Adrenal gland (tissue), 12 donors: Measurements from ENCODE around the gene GNAO1. TPM values are rescaled to one million over a fixed set of nuclear protein-coding genes. Genes with fewer than 3 reads are reported as not detected.

Source experiments
- DNase-seq, 7 donors: peaks; one replicate each; pipeline ENCODE4 v3.0.0-alpha.2; 2019 to 2020
- H3K27ac ChIP-seq, 5 donors: fragments of 200-600 bp; sonication (generic) in 4 of 5; 1 replicate in 3 of 5; 2 replicates in 2 of 5; pipeline versions ENCODE4 v1.5.1 to v1.8.0; 2016 to 2020; ENCODE audit warnings: mild to moderate bottlenecking in 1 of 5
- H3K27me3 ChIP-seq: fragments of 200-600 bp; 2 replicates; pipeline ENCODE4 v1.8.0; 2021
- H3K36me3 ChIP-seq, 2 donors: fragments of 200-600 bp; replicated peaks in 1 of 2; 1 replicate in 1 of 2; 2 replicates in 1 of 2; pipeline versions ENCODE4 v1.5.1 to v1.8.0; 2018 to 2022
- H3K4me1 ChIP-seq, 2 donors: fragments of 200-600 bp; replicated peaks in 1 of 2; 1 replicate in 1 of 2; 2 replicates in 1 of 2; pipeline versions ENCODE4 v1.5.1 to v1.8.0; 2018 to 2021
- H3K4me3 ChIP-seq, 4 donors: fragments of 200-600 bp; sonication (generic) in 3 of 4; one replicate each; pipeline ENCODE4 v1.5.1; 2016 to 2018
- H3K9me3 ChIP-seq, 3 donors: fragments of 200-600 bp; sonication (generic) in 1 of 3; replicated peaks in 1 of 3; 1 replicate in 2 of 3; 2 replicates in 1 of 3; pipeline versions ENCODE4 v1.5.1 to v1.8.0; 2016 to 2021
- CTCF ChIP-seq, 6 experiments: fragments of 450-650 bp in 4 of 6; fragments of 200-600 bp in 2 of 6; sonication (generic) in 1 of 6; IDR thresholded peaks; 1 replicate in 5 of 6; 2 replicates in 1 of 6; pipeline versions ENCODE4 v1.5.1 to v1.8.0; 2016 to 2021; ENCODE audit warnings: antibody characterized with exemption in 6 of 6, mild to moderate bottlenecking in 2 of 6, moderate library complexity in 1 of 6
- POLR2A ChIP-seq, 2 donors: fragments of 450-650 bp; IDR thresholded peaks; one replicate each; pipeline ENCODE4 v1.6.1; 2017; ENCODE audit warnings: antibody characterized with exemption in 2 of 2, mild to moderate bottlenecking in 2 of 2, moderate library complexity in 1 of 2
- WGBS, 4 donors: extraction: QIAGEN DNeasy Blood & Tissue Kit in 2 of 4; methylation state at CpG; one replicate each; pipeline versions ENCODE4 v1.1.5 to v1.1.7; 2013 to 2017; 5-methylcytosine and 5-hydroxymethylcytosine counted together
- intact Hi-C, 2 donors: fragments of 100-400 bp; cut with DNase I; formaldehyde crosslinking; loops; one replicate each; pipeline versions ENCODE4 v1.14.1 to v1.15.0; 2022 to 2023
- polyA plus RNA-seq, 3 donors: library from polyadenylated mRNA; stranded (reverse); fragments of 200-250 nt in 2 of 3; fragments of 350-450 nt in 1 of 3; fragmentation: Illumina TruSeq in 1 of 3; extraction: RNeasy Lipid Tissue Mini Kit (QIAGEN cat#74804) in 1 of 3; gene quantifications; one replicate each; pipeline ENCODE4 v1.2.3, GENCODE V29; 2013 to 2014
- total RNA-seq, 9 donors: library from RNA; depleted of rRNA in 4 of 9; stranded (reverse); fragments of >200 nt in 4 of 9; fragments of 120-200 nt in 1 of 9; fragmentation: NEBNext Ultra II Directional in 1 of 9; extraction: Animal tissue kit (Norgen Biotek cat#: 25700) in 1 of 9; gene quantifications; one replicate each; pipeline versions ENCODE4 v1.1.0 to v1.2.4, GENCODE V29; 2013 to 2023
- donor health status: healthy with polysubstance abuse.
- donor health status: Bipolar disorder and iron deficiency.
- donor health status: DM: yes; HTN: yes; CAD: no.
- donor health status: DM: no; HTN: no; CAD: no.
- donor health status: DM: no; HTN: no; CAD: no.
- donor health status: DM: yes; HTN: yes; CAD: no.

The GNAO1 gene
- total and polyA plus RNA-seq, 12 donors: 1.8 to 36.6 (median 5.9) TPM

GRCh38 chr16:56193951-56194726 lies 2.9 kb downstream of the GNAO1 start:
- Histone ChIP-seq H3K27ac (peak overlapping the region in 1 of 5 donors; percentile 77), H3K9me3 (no peaks in the 10 kb centered on the region), H3K27me3 (peaks cover 27% of the 10 kb centered on the region), H3K4me1 (peaks cover 0 to 7% of the 10 kb centered on the region in 2 donors), H3K4me3 (peak overlapping the region in 2 of 4 donors; percentile 5 to 41), H3K36me3 (no peaks in the 10 kb centered on the region)
- peak; percentile 72 to 90 (median 79) for DNase-seq
- intact Hi-C loops: no loop called here
- TF ChIP-seq POLR2A (IDR thresholded peaks at IDR 0.05) (no peak), CTCF (IDR thresholded peaks at IDR 0.05) (no peak)
- 3 to 8% (median 5%) methylated on average over 30 to 48 of the region's 48 CpGs for WGBS, 4 donors

- Histone ChIP-seq H3K27ac (no peak overlapping the region), H3K9me3 (no peaks in the 10 kb centered on the region), H3K27me3 (peaks cover 27% of the 10 kb centered on the region), H3K4me3 (no peak overlapping the region), H3K4me1 (peaks cover 0 to 7% of the 10 kb centered on the region in 2 donors), H3K36me3 (no peaks in the 10 kb centered on the region)
- intact Hi-C loops: no loop called here
- WGBS, 4 donors: 53 to 69% (median 66%) methylated on average over 2 of the region's 2 CpGs
- TF ChIP-seq CTCF (IDR thresholded peaks at IDR 0.05) (no peak), POLR2A (IDR thresholded peaks at IDR 0.05) (no peak)
- DNase-seq: peak in 1 of 7 donors; percentile 65
Observed at GRCh38 chr16:56195151-56195550, 3.9 kb downstream of the GNAO1 start.

- H3K9me3 ChIP-seq: no peaks in the 10 kb centered on the region
- no peak for DNase-seq
- H3K27ac ChIP-seq: no peak overlapping the region
- TF ChIP-seq CTCF (IDR thresholded peaks at IDR 0.05) (no peak), POLR2A (IDR thresholded peaks at IDR 0.05) (no peak)
- H3K27me3 ChIP-seq: peaks cover 27% of the 10 kb centered on the region
- WGBS, 4 donors: 77 to 87% (median 82%) methylated on average over 5 of the region's 5 CpGs
- no peak overlapping the region for H3K4me3 ChIP-seq
- no peaks in the 10 kb centered on the region for H3K36me3 ChIP-seq
- peaks cover 0 to 7% of the 10 kb centered on the region in 2 donors for H3K4me1 ChIP-seq
- intact Hi-C loops: no loop called here
Observed at GRCh38 chr16:56196381-56196780, 5.1 kb downstream of the GNAO1 start.

GRCh38 chr16:56197192-56197992 lies 6.1 kb downstream of the GNAO1 start:
- WGBS, 4 donors: 35 to 57% (median 46%) methylated on average over 11 of the region's 11 CpGs
- peaks cover 27% of the 10 kb centered on the region for H3K27me3 ChIP-seq
- DNase-seq: no peak
- H3K4me1 ChIP-seq: peaks cover 0 to 4% of the 10 kb centered on the region in 2 donors
- H3K9me3 ChIP-seq: no peaks in the 10 kb centered on the region
- TF ChIP-seq POLR2A (IDR thresholded peaks at IDR 0.05): no peak
- TF ChIP-seq CTCF (IDR thresholded peaks at IDR 0.05): no peak
- no peaks in the 10 kb centered on the region for H3K36me3 ChIP-seq
- H3K4me3 ChIP-seq: no peak overlapping the region
- intact Hi-C loops: no loop called here
- H3K27ac ChIP-seq: no peak overlapping the region
